ENCODE data around the gene TMED5. TPM values are rescaled to one million over a fixed set of nuclear protein-coding genes. Genes with fewer than 3 reads are reported as not detected.

The TMED5 gene
- total RNA-seq, 1 experiment from 2014 or later: 32.6 TPM

- intact Hi-C loops (cut with micrococcal nuclease): no loop called here
- no peaks in the 10 kb centered on the region for H3K27me3 ChIP-seq (ENCODE audit: insufficient read depth, low read length)
- H4K20me1 ChIP-seq (ENCODE audit: insufficient read depth): no peaks in the 10 kb centered on the region
- no peaks in the 10 kb centered on the region for H3K79me2 ChIP-seq (ENCODE audit: insufficient read depth, low read length)
- H3K36me3 ChIP-seq (ENCODE audit: control insufficient read depth in 1 of 2, insufficient read depth in 2 of 2, low read length in 2 of 2): peaks cover 4 to 12% of the 10 kb centered on the region in 2 experiments; a peak in 3 of 4 replicates
- H2AFZ ChIP-seq (ENCODE audit: low read depth, low read length, poor library complexity, severe bottlenecking): no peak overlapping the region
- ChIA-PET RAD21 (ENCODE audit: low non-redundant PET in 1 of 2, low total read pairs in 2 of 2, uncharacterized antibody in 2 of 2, unreplicated experiment in 2 of 2) (no interaction called here), POLR2A (no interaction called here), CTCF (no interaction called here)
- no peak for ATAC-seq
- no peak overlapping the region for H3K9ac ChIP-seq (ENCODE audit: low read length)
- H3K4me2 ChIP-seq (ENCODE audit: low read length): no peak overlapping the region
- H3K27ac ChIP-seq (ENCODE audit: low read depth, low read length): no peak overlapping the region
- H3K9me3 ChIP-seq (ENCODE audit: control insufficient read depth in 1 of 2, insufficient read depth in 1 of 2, low read depth in 1 of 2, low read length in 2 of 2): no peaks in the 10 kb centered on the region
- H3K9me2 ChIP-seq (ENCODE audit: insufficient read depth): no peaks in the 10 kb centered on the region
- no peak for TF ChIP-seq TCF7L2 (IDR thresholded peaks at IDR 0.05; ENCODE audit: borderline replicate concordance, extremely low read depth, insufficient read depth, insufficient read length)
- TF ChIP-seq EZH2 (IDR thresholded peaks at IDR 0.05): no peak
- H3K4me1 ChIP-seq (ENCODE audit: control insufficient read depth in 1 of 2, insufficient read depth in 2 of 2, low read length in 2 of 2): no peaks in the 10 kb centered on the region
- DNase-seq (ENCODE audit: low read depth, low spot score): no peak
- no TSS peak for BruUV-seq (replicated peaks)
- no peak overlapping the region for H3K4me3 ChIP-seq (replicated peaks in 1 of 2; ENCODE audit: low read depth in 1 of 2, low read length in 2 of 2)
Measured at GRCh38 chr1:93194231-93194990, 14.2 kb upstream of the TMED5 start.

- Histone ChIP-seq H3K4me1 (ENCODE audit: control insufficient read depth in 1 of 2, insufficient read depth in 2 of 2, low read length in 2 of 2) (no peaks in the 10 kb centered on the region), H4K20me1 (ENCODE audit: insufficient read depth) (0 out of 2 replicates have a peak, but pooled peaks cover 3% of the 10 kb centered on the region), H3K79me2 (ENCODE audit: insufficient read depth, low read length) (no peaks in the 10 kb centered on the region), H3K9me3 (ENCODE audit: control insufficient read depth in 1 of 2, insufficient read depth in 1 of 2, low read depth in 1 of 2, low read length in 2 of 2) (no peaks in the 10 kb centered on the region), H3K9ac (ENCODE audit: low read length) (no peak overlapping the region), H3K36me3 (ENCODE audit: control insufficient read depth in 1 of 2, insufficient read depth in 2 of 2, low read length in 2 of 2) (peaks cover 0 to 8% of the 10 kb centered on the region in 2 experiments; a peak in 3 of 4 replicates), H3K27ac (ENCODE audit: low read depth, low read length) (no peak overlapping the region), H2AFZ (ENCODE audit: low read depth, low read length, poor library complexity, severe bottlenecking) (no peak overlapping the region), H3K4me2 (ENCODE audit: low read length) (no peak overlapping the region), H3K27me3 (ENCODE audit: insufficient read depth, low read length) (no peaks in the 10 kb centered on the region), H3K9me2 (ENCODE audit: insufficient read depth) (no peaks in the 10 kb centered on the region), H3K4me3 (replicated peaks in 1 of 2; ENCODE audit: low read depth in 1 of 2, low read length in 2 of 2) (no peak overlapping the region)
- ChIA-PET CTCF (no interaction called here), POLR2A (no interaction called here), RAD21 (ENCODE audit: low non-redundant PET in 1 of 2, low total read pairs in 2 of 2, uncharacterized antibody in 2 of 2, unreplicated experiment in 2 of 2) (no interaction called here)
- DNase-seq (ENCODE audit: low read depth, low spot score): no peak
- intact Hi-C loops (cut with micrococcal nuclease): no loop called here
- no peak for TF ChIP-seq ZNF274 (IDR thresholded peaks at IDR 0.05; ENCODE audit: low read depth, low read length)
- TF ChIP-seq EZH2 (IDR thresholded peaks at IDR 0.05): no peak
- no peak for ATAC-seq
- BruUV-seq (replicated peaks): no TSS peak
Measured at GRCh38 chr1:93190432-93190831, 10.2 kb upstream of the TMED5 start.

Data from HCT116 (cell line).